Esophagus squamous epithelium (tissue), 5 donors: ENCODE results near the gene HSPA12A. TPM values are rescaled to one million over a fixed set of nuclear protein-coding genes. Genes with fewer than 3 reads are reported as not detected.

ENCODE experiments used
- DNase-seq: peaks from one replicate; lab custom pipeline; 2025; lab: John Stamatoyannopoulos, UW
- H3K27ac ChIP-seq, 4 donors: fragments of 200-600 bp; sonication (generic); one replicate each; pipeline ENCODE4 v1.5.1; 2016 to 2019; ENCODE audit warnings: mild to moderate bottlenecking in 1 of 4
- H3K27me3 ChIP-seq, 4 donors: fragments of 200-600 bp; sonication (generic); 1 replicate in 3 of 4; 2 replicates in 1 of 4; pipeline versions ENCODE4 v1.5.1 to v1.6.0; 2017 to 2021; ENCODE audit warnings: antibody characterized with exemption in 1 of 4
- H3K36me3 ChIP-seq, 3 donors: fragments of 200-600 bp; sonication (generic); one replicate each; pipeline ENCODE4 v1.5.1; 2016 to 2019
- H3K4me1 ChIP-seq, 3 donors: fragments of 200-600 bp; sonication (generic); one replicate each; pipeline ENCODE4 v1.5.1; 2017 to 2019
- H3K4me3 ChIP-seq, 4 donors: fragments of 200-600 bp; sonication (generic); 1 replicate in 3 of 4; 2 replicates in 1 of 4; pipeline ENCODE4 v1.5.1; 2016 to 2019; ENCODE audit warnings: mild to moderate bottlenecking in 2 of 4, moderate library complexity in 1 of 4
- H3K9me3 ChIP-seq, 3 donors: fragments of 200-600 bp; sonication (generic); one replicate each; pipeline ENCODE4 v1.5.1; 2016 to 2019
- POLR2A ChIP-seq, 4 donors: fragments of 450-650 bp; IDR thresholded peaks; one replicate each; pipeline ENCODE4 v1.6.1; 2017; ENCODE audit warnings: antibody characterized with exemption in 4 of 4, mild to moderate bottlenecking in 4 of 4, moderate library complexity in 3 of 4
- WGBS, 2 donors: methylation state at CpG; one replicate each; pipeline ENCODE4 v1.1.5; 2018; 5-methylcytosine and 5-hydroxymethylcytosine counted together
- intact Hi-C: fragments of 100-400 bp; cut with DNase I; formaldehyde crosslinking; loops from one replicate; pipeline ENCODE4 v1.15.0; 2022
- total RNA-seq, 4 donors: library from RNA; depleted of rRNA; stranded (reverse); fragments of >200 nt; gene quantifications; one replicate each; pipeline ENCODE4 v1.1.0, GENCODE V29; 2016
- TF ChIP-seq, protein P1 (sequence below), 6 experiments: fragments of 450-650 bp in 4 of 6; fragments of 200-600 bp in 2 of 6; sonication (generic) in 2 of 6; IDR thresholded peaks; one replicate each; pipeline ENCODE4 v1.5.1; 2016 to 2019; ENCODE audit warnings: antibody characterized with exemption in 6 of 6, mild to moderate bottlenecking in 4 of 6, moderate library complexity in 4 of 6
- donor health status: DM: yes; HTN: yes; CAD: no.

HSPA12A gene
- total RNA-seq, 4 donors from 2014 or later, result 1.9 to 5.9 (median 2.3) TPM

DNA sequence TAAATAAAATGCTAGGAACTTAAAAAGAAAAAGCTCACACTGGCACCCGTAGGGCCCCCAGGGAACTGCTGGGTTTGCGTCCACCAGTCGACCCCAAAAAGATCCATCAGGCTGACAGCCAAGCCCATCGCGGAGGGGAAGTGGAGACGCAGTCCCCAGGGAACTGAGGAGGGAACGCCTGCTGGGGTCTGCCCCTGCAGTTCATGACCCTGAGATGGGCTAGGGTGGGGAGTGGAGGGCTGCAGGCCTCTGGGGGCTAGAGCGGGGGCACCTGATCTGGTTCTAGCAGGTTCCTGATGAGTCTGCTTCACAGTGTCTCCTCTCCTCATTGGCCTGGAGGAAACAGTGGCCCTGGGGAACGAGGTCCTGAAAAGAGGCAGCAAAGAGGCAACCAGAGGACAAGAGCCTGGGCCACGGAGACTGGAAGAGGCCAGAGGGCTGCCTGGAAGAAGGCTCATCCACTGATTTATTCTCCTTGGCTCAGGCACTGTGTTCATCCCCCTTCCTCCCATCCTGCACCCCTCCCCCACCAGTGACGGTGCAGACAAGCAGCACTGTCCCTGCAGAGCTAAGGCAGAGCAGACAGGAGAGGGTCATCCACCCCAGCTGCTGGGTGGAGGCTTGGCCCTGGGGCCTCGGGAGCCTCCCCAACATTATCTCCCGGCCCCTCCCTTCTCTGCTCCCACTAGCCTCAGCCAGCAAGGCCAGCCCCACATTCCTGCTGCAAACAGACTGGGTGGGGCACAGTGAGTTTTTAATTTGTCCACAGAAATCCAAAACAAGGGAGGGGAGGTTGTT lies 24.7 kb upstream of the HSPA12A start:
- WGBS, 2 donors, result 47 to 48% methylated on average over 7 to 11 of the region's 13 CpGs
- Histone ChIP-seq H3K27ac (no peak overlapping the region), H3K4me3 (no peak overlapping the region), H3K27me3 (peaks cover 0 to 19% (median 0%) of the 10 kb centered on the region in 4 donors), H3K4me1 (peaks cover 0 to 30% (median 17%) of the 10 kb centered on the region in 3 donors), H3K36me3 (no peaks in the 10 kb centered on the region), H3K9me3 (peaks cover 0 to 6% (median 0%) of the 10 kb centered on the region in 3 donors)
- TF ChIP-seq, protein P1, sequence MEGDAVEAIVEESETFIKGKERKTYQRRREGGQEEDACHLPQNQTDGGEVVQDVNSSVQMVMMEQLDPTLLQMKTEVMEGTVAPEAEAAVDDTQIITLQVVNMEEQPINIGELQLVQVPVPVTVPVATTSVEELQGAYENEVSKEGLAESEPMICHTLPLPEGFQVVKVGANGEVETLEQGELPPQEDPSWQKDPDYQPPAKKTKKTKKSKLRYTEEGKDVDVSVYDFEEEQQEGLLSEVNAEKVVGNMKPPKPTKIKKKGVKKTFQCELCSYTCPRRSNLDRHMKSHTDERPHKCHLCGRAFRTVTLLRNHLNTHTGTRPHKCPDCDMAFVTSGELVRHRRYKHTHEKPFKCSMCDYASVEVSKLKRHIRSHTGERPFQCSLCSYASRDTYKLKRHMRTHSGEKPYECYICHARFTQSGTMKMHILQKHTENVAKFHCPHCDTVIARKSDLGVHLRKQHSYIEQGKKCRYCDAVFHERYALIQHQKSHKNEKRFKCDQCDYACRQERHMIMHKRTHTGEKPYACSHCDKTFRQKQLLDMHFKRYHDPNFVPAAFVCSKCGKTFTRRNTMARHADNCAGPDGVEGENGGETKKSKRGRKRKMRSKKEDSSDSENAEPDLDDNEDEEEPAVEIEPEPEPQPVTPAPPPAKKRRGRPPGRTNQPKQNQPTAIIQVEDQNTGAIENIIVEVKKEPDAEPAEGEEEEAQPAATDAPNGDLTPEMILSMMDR (IDR thresholded peaks at IDR 0.05), result no peak
- no peak for TF ChIP-seq POLR2A (IDR thresholded peaks at IDR 0.05)
- DNase-seq, result no peak
- intact Hi-C loops, result no loop called here

DNA sequence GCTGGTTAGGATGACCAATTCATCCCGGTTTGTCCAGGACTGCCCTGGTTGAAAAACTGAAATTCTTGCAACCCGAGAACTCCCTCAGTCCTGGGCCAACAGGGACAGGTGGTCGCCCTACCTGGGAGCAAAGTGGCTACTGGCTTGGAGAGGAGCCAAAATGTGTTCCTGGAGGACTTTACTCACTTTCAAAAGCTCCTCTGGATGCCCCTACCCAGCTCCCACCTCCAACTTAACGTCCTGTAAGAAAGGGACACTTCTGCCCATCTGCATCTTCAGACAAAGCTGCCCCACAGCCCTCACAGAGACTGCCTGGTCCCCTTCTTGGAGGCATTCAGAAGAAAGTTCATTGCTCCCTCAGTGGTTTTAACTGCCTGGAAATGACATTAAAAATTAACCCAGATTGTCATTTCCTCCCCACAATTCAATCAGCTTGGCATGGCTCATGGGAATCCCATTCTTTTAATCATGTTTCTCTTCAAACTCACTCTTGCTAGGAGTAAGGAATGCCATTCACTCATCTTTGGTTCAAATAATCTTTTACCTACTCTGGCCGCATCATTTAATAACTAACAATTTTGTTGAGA lies 24.0 kb upstream of the HSPA12A start:
- H3K4me3 ChIP-seq, result no peak overlapping the region
- TF ChIP-seq, protein P1 (IDR thresholded peaks at IDR 0.05), result no peak
- TF ChIP-seq POLR2A (IDR thresholded peaks at IDR 0.05), result no peak
- no peak overlapping the region for H3K27ac ChIP-seq
- WGBS, 2 donors, result 74 to 84% methylated on average over 3 to 4 of the region's 5 CpGs
- H3K9me3 ChIP-seq, result peaks cover 0 to 6% (median 0%) of the 10 kb centered on the region in 3 donors
- peaks cover 0 to 23% (median 10%) of the 10 kb centered on the region in 3 donors for H3K4me1 ChIP-seq
- intact Hi-C loops, result no loop called here
- H3K27me3 ChIP-seq, result peaks cover 0 to 19% (median 0%) of the 10 kb centered on the region in 4 donors
- DNase-seq, result no peak
- H3K36me3 ChIP-seq, result no peaks in the 10 kb centered on the region

- H3K9me3 ChIP-seq, result peaks cover 0 to 6% (median 0%) of the 10 kb centered on the region in 3 donors
- no peak overlapping the region for H3K27ac ChIP-seq
- peaks cover 0 to 19% (median 0%) of the 10 kb centered on the region in 4 donors for H3K27me3 ChIP-seq
- H3K4me1 ChIP-seq, result peaks cover 0 to 16% (median 8%) of the 10 kb centered on the region in 3 donors
- H3K36me3 ChIP-seq, result no peaks in the 10 kb centered on the region
- intact Hi-C loops, result no loop called here
- no peak for TF ChIP-seq POLR2A (IDR thresholded peaks at IDR 0.05)
- TF ChIP-seq, protein P1 (IDR thresholded peaks at IDR 0.05), result peak in 3 of 6 experiments; percentile 12 to 34 (median 16)
- DNase-seq, result no peak
- WGBS, 2 donors, result 72 to 74% methylated on average over 9 to 10 of the region's 10 CpGs
- no peak overlapping the region for H3K4me3 ChIP-seq
Measured at GRCh38 chr10:116765648-116766081, 23.3 kb upstream of the HSPA12A start.

DNA sequence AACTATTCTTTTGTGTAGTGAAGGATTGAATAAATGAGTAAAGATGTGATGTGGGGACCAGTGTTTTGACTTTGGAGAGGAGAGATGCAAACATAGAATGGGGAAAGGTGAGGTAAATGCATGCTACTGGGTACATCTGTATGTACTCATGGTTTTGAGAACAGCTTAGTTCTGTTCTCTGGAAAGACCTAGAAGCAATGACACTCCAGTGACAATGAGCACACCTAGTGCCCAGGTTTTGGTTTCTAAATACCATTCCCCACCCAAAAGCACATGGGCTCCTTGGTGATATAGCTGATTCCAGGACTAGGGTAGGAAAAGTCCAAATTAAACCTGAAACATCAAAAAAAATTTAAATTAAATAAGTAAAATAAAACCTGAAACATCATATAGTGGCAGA lies 22.6 kb upstream of the HSPA12A start:
- H3K4me1 ChIP-seq, result peaks cover 0 to 11% (median 8%) of the 10 kb centered on the region in 3 donors
- TF ChIP-seq POLR2A (IDR thresholded peaks at IDR 0.05), result no peak
- TF ChIP-seq, protein P1 (IDR thresholded peaks at IDR 0.05), result no peak
- no peaks in the 10 kb centered on the region for H3K36me3 ChIP-seq
- H3K27ac ChIP-seq, result no peak overlapping the region
- no peak overlapping the region for H3K4me3 ChIP-seq
- no peak for DNase-seq
- peaks cover 0 to 6% (median 0%) of the 10 kb centered on the region in 3 donors for H3K9me3 ChIP-seq
- intact Hi-C loops, result no loop called here
- H3K27me3 ChIP-seq, result peaks cover 0 to 19% (median 0%) of the 10 kb centered on the region in 4 donors

- TF ChIP-seq, protein P1 (IDR thresholded peaks at IDR 0.05), result no peak
- no peak for TF ChIP-seq POLR2A (IDR thresholded peaks at IDR 0.05)
- intact Hi-C loops, result no loop called here
- Histone ChIP-seq H3K36me3 (no peaks in the 10 kb centered on the region), H3K27me3 (peaks cover 0 to 19% (median 0%) of the 10 kb centered on the region in 4 donors), H3K4me3 (no peak overlapping the region), H3K27ac (no peak overlapping the region), H3K4me1 (peaks cover 0 to 11% (median 8%) of the 10 kb centered on the region in 3 donors), H3K9me3 (peaks cover 0 to 6% (median 0%) of the 10 kb centered on the region in 3 donors)
- 94 to 100% methylated on average over 2 of the region's 2 CpGs for WGBS, 2 donors
- DNase-seq, result no peak
Measured at GRCh38 chr10:116763440-116763839, 21.1 kb upstream of the HSPA12A start.
